GOT3 (cell line): ENCODE results near the gene ARFGEF2.
"Not testable (repeated sequence)": the region's sequence is repeated elsewhere in the genome, so short reads cannot be mapped to it uniquely, and the experiment has no call there.

Experiments
- DNase-seq: peaks from one replicate; lab custom pipeline; 2025; ENCODE audit warnings: mixed read lengths; lab: John Stamatoyannopoulos, UW

ARFGEF2 gene

DNA sequence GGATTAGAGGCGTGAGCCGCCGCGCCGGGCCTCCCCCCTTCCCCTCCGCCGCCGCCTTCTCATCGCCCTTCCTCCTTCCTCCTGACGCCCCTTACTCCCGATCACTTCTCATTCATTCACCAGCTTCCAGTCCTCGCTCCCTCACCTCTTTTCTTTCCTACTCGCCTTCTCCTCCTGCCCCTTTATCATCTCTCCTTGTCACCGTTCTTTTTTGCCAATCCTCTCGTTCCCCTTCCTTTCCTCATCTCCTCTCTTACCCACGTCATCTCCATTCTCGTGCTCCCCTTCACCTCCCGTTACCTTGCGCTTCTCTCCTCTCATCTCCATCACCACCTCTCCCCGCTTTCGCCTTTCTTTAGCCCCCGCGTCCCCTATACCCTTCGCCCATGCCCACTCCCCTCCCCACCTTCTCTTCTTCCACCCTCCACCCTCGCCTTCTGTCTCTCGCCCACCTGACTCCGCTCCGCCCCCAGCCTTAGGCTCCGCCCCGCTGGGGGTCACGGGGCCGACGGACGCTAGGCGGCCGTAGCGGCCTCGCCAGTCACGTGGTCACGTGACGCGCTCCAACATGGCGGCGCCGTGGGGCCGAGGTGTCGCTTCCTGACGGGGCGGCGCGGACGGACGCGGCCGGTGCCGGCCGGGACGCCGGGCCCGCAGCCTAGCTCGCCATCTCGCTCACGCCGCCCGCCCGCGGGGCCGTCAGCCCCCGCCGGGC lies at the start of gene ARFGEF2:
ARFGEF2 (plus strand) TSS at position 544 of the 715 bp plus-strand sequence. CDS start 179 bp downstream, outside the sequence.
- DNase-seq: peak; percentile 80

DNA sequence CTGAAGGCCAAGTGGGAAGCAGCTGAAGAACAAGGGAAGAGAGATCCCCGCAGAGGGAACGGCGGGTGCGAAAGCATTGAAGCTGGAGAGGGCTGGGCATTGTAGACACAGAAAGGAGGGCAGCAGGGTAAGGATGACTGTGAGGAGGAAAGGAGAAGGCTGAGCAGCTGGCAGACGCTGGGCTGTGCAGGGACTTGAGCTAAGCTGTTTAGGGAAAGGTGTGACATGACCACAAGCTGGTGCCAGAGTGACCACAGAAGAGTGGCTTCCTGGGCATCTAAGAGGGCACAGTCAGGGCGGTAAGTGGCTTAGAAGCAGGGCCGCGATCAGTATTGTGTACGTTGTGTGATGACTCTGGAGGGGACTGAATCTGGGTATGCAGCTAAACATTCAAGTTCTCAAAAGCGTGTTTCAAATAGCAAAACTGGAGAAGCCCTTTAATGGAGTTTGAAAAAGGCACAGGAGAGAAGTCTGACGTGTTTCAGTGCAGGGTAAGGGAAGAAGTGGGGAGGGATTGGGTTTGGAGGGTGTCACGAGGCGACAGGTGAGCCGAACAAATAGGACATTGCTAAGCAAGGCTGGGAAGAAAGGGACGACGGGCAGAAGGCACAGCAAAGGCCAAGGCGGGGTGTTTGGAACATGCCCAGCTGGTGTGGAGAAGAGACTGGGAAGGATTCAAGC lies 46.1 kb upstream of the ARFGEF2 start:
- no peak for DNase-seq

DNA sequence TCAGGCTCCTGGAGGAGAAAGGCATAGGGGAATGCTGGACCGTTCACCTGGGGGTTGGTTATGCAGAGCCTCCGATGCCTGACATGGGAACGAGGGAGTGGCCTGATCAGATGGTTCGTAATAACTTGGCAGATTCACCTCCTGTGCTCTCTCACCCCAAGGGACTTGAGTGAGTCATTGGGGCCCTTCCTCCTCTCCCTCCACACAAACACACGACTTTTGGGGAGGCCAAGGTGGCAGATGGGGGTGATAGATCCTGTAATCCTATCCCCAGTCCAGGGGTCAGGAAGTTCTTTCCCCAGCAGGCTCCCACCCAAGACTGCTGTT lies 45.6 kb upstream of the ARFGEF2 start:
- DNase-seq: no peak

DNA sequence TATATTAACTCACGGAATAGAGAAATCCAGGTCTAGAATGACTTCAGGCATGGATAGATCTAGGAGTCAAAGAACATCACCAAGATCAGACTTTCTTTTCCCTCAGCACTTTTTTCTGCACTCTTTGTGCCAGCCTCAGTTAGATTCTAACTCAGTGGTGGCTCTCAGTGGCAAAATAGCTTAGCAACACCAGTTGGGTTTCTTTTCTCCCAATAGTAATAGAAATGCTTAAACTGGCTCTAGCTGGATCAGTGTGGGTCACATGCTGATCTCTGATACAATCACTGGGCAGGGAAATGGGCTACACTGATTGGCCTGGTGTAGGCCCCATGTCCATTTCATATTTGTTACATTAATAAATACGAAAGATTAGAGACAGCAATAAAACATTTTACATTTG lies 44.2 kb upstream of the ARFGEF2 start:
- DNase-seq: no peak

DNA sequence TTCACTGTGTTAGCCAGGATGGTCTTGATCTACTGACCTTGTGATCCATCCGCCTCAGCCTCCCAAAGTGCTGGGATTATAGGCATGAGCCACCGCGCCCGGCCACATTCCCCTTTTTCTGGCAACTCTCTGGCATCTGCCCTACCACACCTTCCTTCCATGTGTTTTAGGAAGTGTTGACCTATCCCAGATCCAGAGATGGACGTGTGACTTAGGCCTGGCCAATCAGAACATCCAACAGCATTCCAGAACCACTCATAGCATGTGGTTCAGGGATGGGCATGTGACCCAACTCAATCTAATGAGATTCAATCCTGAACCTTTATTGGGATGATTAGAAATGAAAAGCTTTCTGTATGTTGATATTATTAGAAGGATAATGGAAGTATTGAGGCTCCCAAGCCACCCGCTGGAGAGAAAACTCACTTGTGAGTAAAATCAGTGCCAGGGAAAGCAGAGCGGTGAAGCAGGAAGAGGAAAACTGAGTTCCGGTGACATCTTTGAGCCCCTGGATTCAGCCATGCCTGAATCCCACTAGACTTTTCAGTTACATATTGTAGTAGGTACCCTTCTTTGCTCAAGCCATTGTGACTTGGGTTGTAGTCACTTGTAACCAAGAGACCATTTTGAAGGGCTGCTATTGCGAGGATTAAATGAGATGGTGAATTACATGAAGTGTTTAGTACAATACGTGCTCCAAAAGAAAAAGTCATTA lies 42.8 kb upstream of the ARFGEF2 start:
- DNase-seq: no peak

DNA sequence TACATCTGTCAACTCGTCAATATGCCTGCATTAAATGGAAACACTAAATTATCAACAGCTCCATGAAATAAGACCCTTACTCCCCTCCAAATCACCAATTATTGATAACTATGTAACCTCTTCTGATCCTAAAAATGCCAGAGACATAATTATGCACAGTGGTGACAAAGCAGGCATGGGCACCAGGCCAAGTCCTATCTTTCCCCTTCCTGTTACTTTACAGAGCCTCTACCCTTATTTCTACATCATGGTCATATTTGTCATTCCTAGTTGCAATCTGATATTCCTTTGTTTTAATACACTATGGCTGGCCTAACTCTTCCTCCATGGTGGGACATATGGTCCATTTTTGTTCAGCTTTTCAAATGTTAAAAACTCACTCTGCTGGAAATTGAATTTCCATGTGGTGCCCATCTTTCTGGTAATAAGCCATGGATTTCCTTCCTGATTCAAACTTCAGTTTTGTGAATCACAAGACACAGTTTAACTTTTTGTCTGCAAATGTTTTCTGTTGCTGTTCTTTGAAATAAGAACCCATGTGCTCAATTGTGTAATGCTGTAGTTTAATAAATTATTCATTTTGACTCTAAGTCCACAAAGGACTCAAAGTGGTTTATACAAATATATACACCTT lies 41.8 kb upstream of the ARFGEF2 start:
- no peak for DNase-seq

DNA sequence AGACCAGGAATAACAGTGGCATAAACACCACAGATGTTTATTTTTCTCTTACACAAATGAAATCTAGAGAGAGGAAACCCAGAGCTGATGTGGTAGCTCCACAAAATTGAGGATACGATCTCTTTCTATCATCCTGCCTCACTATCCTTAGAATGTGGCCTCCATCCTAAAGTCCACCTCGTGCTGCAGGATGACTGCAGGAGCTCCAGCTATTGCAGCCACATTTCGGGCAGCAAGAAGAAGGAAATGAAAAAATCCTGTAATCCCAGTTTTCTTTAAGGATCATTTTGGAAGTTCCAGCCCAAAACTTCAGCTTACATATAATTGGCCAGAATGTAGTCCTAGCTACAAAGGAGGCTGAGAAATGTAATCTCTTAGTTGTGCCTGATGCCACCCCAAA lies 41.2 kb upstream of the ARFGEF2 start:
- no peak for DNase-seq

DNA sequence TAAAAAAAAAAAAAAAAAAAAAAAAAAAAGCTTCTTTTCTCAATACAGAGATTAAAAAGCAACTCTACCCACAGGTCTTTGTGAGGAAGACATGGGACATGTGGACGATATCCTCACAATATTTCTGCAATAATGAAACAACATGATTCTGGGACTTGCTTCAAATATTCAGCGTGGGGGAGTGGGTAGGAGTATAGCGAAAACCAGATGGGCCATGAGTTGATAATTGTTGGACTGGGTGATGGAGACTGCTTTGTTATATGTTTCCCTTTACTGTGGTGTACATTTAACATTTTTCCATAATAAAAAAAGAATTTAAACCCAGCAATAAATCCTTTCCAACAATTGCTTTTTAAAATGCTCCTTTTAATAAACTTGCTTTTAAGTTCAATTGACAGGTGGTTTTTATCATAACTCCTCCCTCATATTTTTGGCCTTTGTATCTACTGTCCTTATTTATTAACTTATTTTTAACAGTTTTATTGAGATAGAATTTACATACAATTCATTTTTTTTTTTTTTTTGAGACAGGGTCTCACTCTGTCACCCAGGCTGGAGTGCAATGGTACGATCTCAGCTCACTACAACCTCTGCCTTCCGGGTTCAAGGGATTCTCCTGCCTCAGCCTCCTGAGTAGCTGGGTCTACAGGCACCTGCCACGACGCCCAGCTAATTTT lies 40.4 kb upstream of the ARFGEF2 start:
- DNase-seq: no peak

DNA sequence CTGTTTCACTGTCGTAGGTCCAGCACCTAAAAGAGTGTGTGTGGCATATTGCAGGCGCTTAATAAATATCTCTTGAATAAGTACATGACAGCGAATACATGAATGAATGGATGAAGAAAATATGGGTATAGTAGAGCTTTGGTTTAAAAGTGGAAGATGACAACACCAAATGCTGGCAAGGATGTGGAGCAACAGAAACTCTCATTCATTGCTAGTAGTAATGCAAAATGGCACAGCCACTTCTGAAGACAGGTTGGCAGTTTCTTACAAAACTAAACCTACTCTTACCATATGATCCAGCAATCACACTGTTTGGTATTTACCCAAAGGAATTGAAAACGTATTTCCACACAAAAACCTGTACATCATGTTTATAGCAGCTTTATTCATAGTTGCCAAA lies 36.3 kb upstream of the ARFGEF2 start:
- DNase-seq: no peak

DNA sequence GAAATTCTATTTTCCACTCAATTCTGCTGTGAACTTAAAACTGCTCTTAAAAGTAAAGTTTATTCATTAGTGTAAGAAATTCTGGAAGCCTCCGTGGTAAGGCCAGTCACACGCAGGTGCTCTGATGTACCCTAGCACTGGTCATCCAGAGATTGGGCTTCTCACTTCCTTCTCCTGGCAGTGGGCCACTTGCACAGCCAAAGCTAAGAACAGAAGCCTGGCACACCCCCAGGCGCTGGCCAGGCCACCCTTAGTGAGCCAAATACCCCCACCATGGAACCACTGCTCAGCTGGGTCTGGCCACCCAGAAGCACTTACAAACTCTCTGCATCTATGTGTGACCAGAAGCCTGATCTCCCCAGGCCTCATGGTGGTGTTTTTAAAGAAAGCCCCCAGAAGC lies 35.3 kb upstream of the ARFGEF2 start:
- DNase-seq: no peak

DNA sequence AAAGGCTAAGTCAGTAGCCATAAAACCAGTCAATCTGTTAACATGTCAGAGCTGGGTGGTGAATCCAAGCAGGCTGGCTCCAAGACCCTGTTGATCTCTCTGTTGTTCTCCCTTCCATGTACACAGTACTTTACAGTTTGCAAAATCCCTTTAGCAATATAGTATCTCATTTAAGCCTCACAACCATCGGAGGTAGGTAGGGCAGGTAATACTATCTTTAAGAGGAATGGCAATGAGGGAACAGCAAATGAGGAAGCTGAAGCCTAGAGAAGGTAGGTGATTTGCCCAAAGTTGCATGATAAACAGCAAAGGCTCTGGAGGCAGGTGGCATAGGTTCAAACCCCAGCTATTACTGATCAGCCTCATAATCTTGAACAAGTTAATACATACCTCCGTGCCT lies 34.7 kb upstream of the ARFGEF2 start:
- DNase-seq: no peak

DNA sequence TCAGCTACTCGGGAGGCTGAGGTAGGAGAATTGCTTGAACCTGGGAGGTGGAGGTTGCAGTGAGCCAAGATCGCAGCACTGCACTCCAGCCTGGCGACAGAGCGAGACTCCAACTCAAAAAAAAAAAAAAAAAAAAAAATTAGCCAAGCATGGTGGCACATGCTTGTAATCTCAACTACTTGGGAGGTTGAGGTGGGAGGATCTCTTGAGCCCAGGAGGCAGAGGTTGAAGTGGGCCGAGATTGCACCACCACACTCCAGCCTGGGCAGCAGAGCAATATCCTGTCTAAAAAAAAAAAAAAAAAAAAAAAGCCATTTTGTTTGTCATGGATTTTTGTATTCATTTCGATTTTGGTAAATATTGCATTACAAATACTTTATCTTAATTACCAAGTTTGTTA lies 33.0 kb upstream of the ARFGEF2 start:
- DNase-seq: not testable (repeated sequence)

DNA sequence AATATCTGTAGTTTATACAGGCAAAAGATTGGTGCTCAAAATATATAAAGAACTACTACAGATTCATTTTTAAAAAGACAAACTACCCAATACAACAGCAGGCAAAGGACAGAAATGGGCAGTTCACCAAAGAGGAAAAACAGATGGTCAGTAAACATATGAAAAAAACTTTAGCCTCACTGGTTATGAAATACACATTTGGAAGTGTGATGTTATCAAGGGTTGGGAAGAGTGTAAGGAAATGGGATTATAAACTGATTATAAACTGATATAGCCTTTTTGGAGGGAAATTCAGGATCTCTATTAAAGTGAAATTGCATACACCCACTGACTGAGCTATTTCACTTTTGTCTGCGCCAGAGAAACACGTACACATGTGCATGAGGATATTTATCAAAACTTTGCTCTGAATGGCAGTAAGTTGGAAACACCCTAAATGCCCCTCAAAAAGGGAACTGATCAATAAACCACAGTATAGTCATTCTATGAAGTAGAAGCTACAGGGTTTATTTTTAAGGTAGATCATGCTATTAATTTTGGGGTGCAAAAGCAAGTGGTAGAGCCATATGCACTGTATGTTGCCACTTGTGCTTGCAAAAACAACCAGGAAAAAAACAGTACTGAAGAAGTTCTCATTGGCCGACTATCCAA lies 32.2 kb upstream of the ARFGEF2 start:
- DNase-seq: no peak

DNA sequence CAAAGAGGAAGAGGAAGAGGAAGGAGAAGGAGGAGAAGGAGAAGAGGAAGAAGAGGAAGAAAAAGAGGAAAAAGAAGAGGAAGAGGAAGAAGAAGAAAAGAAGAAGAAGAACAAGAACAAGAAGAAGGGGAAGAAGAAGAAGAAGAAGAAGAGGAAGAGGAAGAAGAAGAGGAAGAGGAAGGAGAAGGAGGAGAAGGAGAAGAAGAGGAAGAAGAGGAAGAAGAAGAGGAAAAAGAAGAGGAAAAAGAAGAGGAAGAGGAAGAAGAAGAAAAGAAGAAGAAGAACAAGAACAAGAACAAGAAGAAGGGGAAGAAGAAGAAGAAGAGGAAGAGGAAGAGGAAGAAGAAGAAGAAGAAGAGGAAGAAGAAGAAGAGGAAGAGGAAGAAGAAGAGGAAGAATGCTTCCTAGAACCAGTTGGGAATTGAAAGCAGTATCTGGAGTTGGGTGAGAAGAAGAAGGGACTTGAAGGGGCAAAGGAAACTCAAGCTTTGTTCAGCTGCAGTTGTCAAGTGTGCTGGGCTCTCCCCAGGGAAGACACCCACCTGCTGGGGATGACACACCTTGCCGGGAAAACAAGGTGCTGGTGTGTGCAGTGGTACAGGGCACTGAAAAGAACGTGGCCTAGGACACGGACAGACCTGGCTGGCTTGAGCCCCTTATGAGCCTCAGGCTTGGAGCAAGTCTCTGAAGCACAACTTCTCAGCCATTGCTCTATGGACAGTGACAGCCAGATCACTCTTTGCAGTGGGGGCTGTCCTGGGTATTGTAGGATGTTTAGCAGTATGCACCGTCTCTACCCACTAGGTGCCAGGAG lies 30.1 kb upstream of the ARFGEF2 start:
- DNase-seq: no peak

DNA sequence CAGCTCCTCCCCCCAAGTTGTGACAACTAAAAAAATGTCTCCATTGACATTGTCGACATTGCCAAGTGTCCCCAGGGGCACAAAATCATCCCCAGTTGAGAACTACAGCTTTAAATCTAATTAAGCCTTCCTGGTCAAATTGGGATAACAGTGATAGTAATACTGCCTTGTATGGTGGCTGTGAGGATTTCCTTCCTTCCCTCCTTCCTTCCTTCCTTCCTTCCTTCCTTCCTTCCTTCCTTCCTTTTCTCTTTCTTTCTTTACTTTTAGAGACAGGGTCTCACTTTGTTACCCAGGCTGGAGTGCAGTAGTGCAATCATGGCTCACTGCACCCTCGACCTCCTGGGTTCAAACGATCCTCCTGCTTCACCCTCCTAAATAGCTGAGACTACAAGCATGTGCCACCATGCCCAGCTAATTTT lies 29.5 kb upstream of the ARFGEF2 start:
- DNase-seq: no peak

DNA sequence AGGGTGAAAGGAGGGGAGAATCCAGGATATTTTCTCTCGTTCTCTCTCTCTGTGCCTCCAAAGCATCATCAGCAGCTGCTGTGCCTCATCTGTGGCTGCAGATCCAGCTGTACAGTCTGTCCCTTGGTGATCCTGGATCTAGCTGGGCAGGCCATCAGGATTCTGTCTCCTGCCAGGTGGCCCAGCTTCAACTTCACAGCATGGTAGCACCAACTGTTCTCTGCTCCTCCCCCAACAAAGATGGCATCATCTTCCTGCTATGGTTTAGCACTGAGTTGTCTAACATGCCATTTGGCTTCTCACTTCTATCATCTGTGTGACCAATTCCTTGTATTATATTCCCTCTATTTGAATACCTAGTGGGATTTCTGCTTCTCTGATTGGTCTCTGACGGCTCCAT lies 28.6 kb upstream of the ARFGEF2 start:
- DNase-seq: no peak

DNA sequence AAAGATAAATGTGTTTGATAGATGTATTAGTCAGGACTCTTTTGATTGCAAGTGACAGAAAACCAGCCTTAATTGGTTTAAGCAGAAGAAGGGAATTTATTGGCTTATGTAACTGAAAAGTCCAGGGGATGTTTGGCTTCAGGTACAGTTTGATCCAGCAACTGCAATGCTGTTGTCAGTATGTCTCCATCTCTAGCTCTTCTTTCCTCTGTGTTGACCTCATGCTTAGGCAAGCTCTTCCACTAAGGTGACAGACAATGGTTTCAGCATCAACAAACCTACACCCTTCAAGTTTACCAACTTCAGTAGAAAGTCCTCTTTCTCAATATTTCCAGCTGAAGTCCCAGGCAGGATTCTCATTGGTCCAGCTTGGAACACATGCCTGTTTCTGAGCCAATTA lies 28.1 kb upstream of the ARFGEF2 start:
- no peak for DNase-seq

DNA sequence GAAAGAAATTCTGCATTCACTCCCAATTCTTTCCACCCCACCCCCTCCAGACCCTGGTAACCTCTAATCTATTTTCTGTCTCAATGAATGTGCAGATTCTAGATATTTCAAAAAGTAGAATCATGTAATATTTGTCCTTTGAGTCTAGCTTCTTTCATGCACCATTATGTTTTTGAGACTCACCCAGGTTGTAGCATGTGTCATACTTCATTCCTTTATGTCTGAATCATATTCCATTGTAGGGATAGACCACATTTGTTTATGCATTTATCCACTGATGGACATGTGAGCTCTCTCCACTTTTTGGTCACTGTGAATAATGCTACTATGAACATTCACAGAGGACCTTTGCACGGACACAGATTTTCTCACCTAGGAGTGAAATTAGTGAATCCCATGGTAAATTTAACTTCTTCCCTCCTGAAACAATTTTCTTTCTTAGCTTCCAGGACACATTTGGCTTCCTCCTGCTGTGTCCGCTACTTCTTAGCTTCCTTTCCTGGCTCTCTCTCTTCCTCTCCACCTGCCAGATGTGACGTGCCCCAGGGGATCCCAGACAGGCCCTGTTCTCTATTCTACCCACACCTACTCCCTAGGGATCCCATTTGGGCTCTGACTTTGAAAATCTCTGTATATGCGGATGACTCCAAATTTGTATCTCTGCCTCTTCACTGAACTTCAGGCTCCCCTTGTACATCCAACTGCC lies 24.1 kb upstream of the ARFGEF2 start:
- no peak for DNase-seq

DNA sequence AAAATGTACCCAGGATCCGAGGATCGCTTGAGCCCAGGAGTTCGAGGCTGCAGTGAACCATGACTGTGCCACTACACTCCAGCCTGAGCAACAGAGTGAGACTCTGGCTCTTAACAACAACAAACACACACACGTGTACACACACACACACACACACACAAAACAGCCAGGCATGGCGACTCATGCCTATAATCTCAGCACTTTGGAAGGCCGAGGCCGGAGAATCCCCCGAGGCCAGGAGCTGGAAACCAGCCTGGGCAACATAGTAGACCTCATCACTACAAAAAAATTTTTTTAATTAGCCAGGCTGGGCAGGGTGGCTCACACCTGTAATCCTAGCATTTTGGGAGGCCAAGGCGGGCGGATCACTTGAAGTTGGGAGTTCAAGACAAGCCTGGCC lies 23.3 kb upstream of the ARFGEF2 start:
- no peak for DNase-seq

DNA sequence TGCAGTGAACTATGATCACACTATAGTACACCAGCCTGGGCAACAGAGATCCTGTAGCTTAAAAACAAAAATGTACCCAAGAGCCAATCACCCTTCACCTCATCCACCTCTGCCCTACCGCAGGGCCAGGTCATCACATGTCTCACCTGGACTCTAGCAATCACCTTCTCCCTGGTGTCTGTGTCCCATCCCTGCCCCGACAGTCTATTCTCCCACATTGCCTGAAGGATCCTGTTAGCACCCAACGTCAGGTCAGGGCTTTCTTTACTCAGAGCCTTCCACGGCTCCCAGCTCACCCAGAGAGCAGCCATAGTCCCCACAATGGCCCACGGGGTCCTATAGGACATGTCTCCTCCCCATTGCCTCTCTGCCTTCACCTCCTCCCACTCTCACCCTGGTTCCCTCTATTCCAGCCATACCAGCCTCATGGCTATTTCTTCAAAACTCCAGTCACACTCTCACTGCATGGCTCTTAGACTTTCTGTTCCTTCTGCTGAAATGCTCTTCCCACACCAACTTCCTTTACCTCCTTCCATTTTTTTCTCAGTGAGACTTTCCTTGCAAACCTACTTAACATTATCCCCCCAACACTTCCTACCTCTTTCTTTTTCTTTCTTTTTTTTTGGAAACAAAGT lies 22.5 kb upstream of the ARFGEF2 start:
- DNase-seq: no peak
